ENCODE results near the gene TMBIM1. TPM values are rescaled to one million over a fixed set of nuclear protein-coding genes. Genes with fewer than 3 reads are reported as not detected.

TMBIM1 gene
- total RNA-seq, 2 donors from 2014 or later, result 324 to 369 TPM

- Histone ChIP-seq H3K27me3 (replicated peaks; ENCODE audit: insufficient read depth) (no peaks in the 10 kb centered on the region), H3K4me3 (peak overlapping the region; percentile 6), H3K27ac (peak overlapping the region; percentile 88 to 95), H3K36me3 (peaks cover 21% of the 10 kb centered on the region), H3K4me1 (ENCODE audit: control insufficient read depth in 1 of 2, low read depth in 2 of 2) (peaks cover 39 to 65% of the 10 kb centered on the region in 2 donors), H3K9me3 (no peaks in the 10 kb centered on the region)
- DNase-seq (ENCODE audit: low spot score), result no peak
- no peak for TF ChIP-seq CTCF (IDR thresholded peaks at IDR 0.05)
- ATAC-seq (ENCODE audit: insufficient number of reproducible peaks, low FRiP score, low read depth), result no peak
Measured at GRCh38 chr2:218229851-218230250, 62.5 kb downstream of the TMBIM1 start.

GRCh38 chr2:218229239-218229638, 63.1 kb downstream of the TMBIM1 start:
- H3K27ac ChIP-seq, result peak overlapping the region; percentile 88 to 95
- H3K4me1 ChIP-seq (ENCODE audit: control insufficient read depth in 1 of 2, low read depth in 2 of 2), result peaks cover 43 to 65% of the 10 kb centered on the region in 2 donors

GRCh38 chr2:218228366-218229090, 63.8 kb downstream of the TMBIM1 start:
- ATAC-seq (ENCODE audit: insufficient number of reproducible peaks, low FRiP score, low read depth), result no peak
- Histone ChIP-seq H3K9me3 (no peaks in the 10 kb centered on the region), H3K36me3 (peaks cover 20% of the 10 kb centered on the region), H3K27me3 (replicated peaks; ENCODE audit: insufficient read depth) (no peaks in the 10 kb centered on the region), H3K4me1 (ENCODE audit: control insufficient read depth in 1 of 2, low read depth in 2 of 2) (peaks cover 50 to 67% of the 10 kb centered on the region in 2 donors), H3K4me3 (peak overlapping the region; percentile 39), H3K27ac (peak overlapping the region; percentile 88 to 95)
- no peak for TF ChIP-seq CTCF (IDR thresholded peaks at IDR 0.05)
- no peak for DNase-seq (ENCODE audit: low spot score)

More at GRCh38 chr2:218229239-218229638, 63.1 kb downstream of the TMBIM1 start:
- DNase-seq (ENCODE audit: low spot score) (no peak), ATAC-seq (ENCODE audit: insufficient number of reproducible peaks, low FRiP score, low read depth) (peak; percentile 81)
- no peak for TF ChIP-seq CTCF (IDR thresholded peaks at IDR 0.05)
- Histone ChIP-seq H3K4me3 (peak overlapping the region; percentile 39), H3K36me3 (peaks cover 20% of the 10 kb centered on the region), H3K27me3 (replicated peaks; ENCODE audit: insufficient read depth) (no peaks in the 10 kb centered on the region), H3K9me3 (no peaks in the 10 kb centered on the region)

- Histone ChIP-seq H3K4me3 (no peak overlapping the region), H3K9me3 (no peaks in the 10 kb centered on the region), H3K27ac (peak overlapping the region in 1 of 2 donors; percentile 95), H3K4me1 (ENCODE audit: control insufficient read depth in 1 of 2, low read depth in 2 of 2) (peaks cover 66 to 80% of the 10 kb centered on the region in 2 donors), H3K36me3 (peaks cover 19% of the 10 kb centered on the region), H3K27me3 (replicated peaks; ENCODE audit: insufficient read depth) (no peaks in the 10 kb centered on the region)
- no peak for ATAC-seq (ENCODE audit: insufficient number of reproducible peaks, low FRiP score, low read depth)
- DNase-seq (ENCODE audit: low spot score), result no peak
- no peak for TF ChIP-seq CTCF (IDR thresholded peaks at IDR 0.05)
Measured at GRCh38 chr2:218226903-218227302, 65.4 kb downstream of the TMBIM1 start.

Other genes starting within 250 kb of the TMBIM1 start
- gene RUFY4, start 223.2 kb downstream of the TMBIM1 start, total RNA-seq, result under 1 TPM in 1 of 2 donors, not detected in 1; 0.68 TPM
- gene CXCR2, start 166.5 kb downstream of the TMBIM1 start, total RNA-seq, result 1 to 10 TPM in 1 of 2 donors, not detected in 1; 3.0 TPM
- gene CXCR1, start 125.5 kb downstream of the TMBIM1 start, total RNA-seq, result 1 to 10 TPM in 1 of 2 donors, under 1 TPM in 1; 0.41 to 4.4 TPM
- 100 to 1,000 TPM; 378 to 469 TPM for gene ARPC2, start 75.3 kb downstream of the TMBIM1 start, total RNA-seq
- 1 to 10 TPM; 3.5 to 4.2 TPM for gene GPBAR1, start 31.5 kb downstream of the TMBIM1 start, total RNA-seq
- gene AAMP, start 22.4 kb downstream of the TMBIM1 start, total RNA-seq, result 10 to 100 TPM; 95.9 to 97.5 TPM
- gene PNKD, start 22.0 kb downstream of the TMBIM1 start, total RNA-seq, result 10 to 100 TPM; 19.4 to 38.4 TPM
- gene CATIP, start 64.4 kb upstream of the TMBIM1 start, total RNA-seq, result not detected
- gene SLC11A1, start 89.8 kb upstream of the TMBIM1 start, total RNA-seq, result 100 to 1,000 TPM; 122 to 190 TPM
- 100 to 1,000 TPM; 141 to 182 TPM for gene CTDSP1, start 107.4 kb upstream of the TMBIM1 start, total RNA-seq
- 1 to 10 TPM in 1 of 2 donors, not detected in 1; 3.6 TPM for gene VIL1, start 126.6 kb upstream of the TMBIM1 start, total RNA-seq

All from thoracic aorta (tissue), 2 donors.